K562 (cell line): ENCODE results near the gene GLRA1. TPM values are rescaled to one million over a fixed set of nuclear protein-coding genes. Genes with fewer than 3 reads are reported as not detected.

ENCODE experiments used
- ATAC-seq: fragments of 200-7000 bp; cut with Tn5 transposase; 3 replicates; pipeline ENCODE4 v1.9.1; 2020; ENCODE audit warnings: moderate library complexity
- BruUV-seq: library from RNA; stranded (reverse); fragments of 400-500 nt; replicated peaks from 2 replicates; lab custom pipeline; 2021; lab: Mats Ljungman, UMichigan
- CTCF ChIA-PET: fragments of 300-600 bp; formaldehyde crosslinking; extraction: SDS; loops from one replicate; lab custom pipeline; 2021; ENCODE audit warnings: low intra/inter-chr PET ratio; lab: Yijun Ruan, JAX
- POLR2A ChIA-PET: fragments of 300-600, 350-650 bp; sonication (Branson Sonifier 250); formaldehyde crosslinking; extraction: SDS; loops from one replicate; lab custom pipeline; 2021; ENCODE audit warnings: antibody characterized with exemption, inconsistent platforms; lab: Yijun Ruan, JAX
- DNase-seq, 4 experiments: peaks; one replicate each; pipeline versions ENCODE4 v3.0.0 to v3.0.0-alpha.2; 2011 to 2018; ENCODE audit warnings: low spot score in 3 of 4, mixed read lengths in 3 of 4; ENCODE audit errors: extremely low read depth in 1 of 4
- FAIRE-seq: peaks from 2 replicates; lab custom pipeline; 2011; peaks lifted over from hg19 to GRCh38; lab: Jason Lieb, UNC
- H2AFZ ChIP-seq: 2 replicates; pipeline ENCODE4 v1.6.0; 2011; ENCODE audit warnings: low read depth, low read length, control low read depth, inconsistent platforms
- H3K27ac ChIP-seq: fragments of 200-600 bp; 3 replicates; pipeline ENCODE4 v1.8.0; 2011; ENCODE audit warnings: low read depth, mild to moderate bottlenecking, control low read depth, inconsistent platforms, low read length, moderate library complexity, mixed read lengths; ENCODE audit errors: extremely low read depth
- H3K27me3 ChIP-seq, 2 experiments: fragments of 300-600 bp in 1 of 2; 2 replicates in 1 of 2; 3 replicates in 1 of 2; pipeline versions ENCODE4 v1.6.0 to v1.8.0; 2011; ENCODE audit warnings: inconsistent platforms in 2 of 2, low read length in 2 of 2, mild to moderate bottlenecking in 1 of 2, mixed read lengths in 1 of 2, moderate library complexity in 1 of 2; ENCODE audit not compliant: control insufficient read depth in 2 of 2, insufficient read depth in 2 of 2
- H3K36me3 ChIP-seq: fragments of 300-600 bp; 3 replicates; pipeline ENCODE4 v1.8.0; 2011; ENCODE audit warnings: mild to moderate bottlenecking, low read length, inconsistent platforms; ENCODE audit not compliant: control insufficient read depth, insufficient read depth
- H3K4me1 ChIP-seq, 2 experiments: fragments of 200-600 bp in 1 of 2; replicated peaks in 1 of 2; 2 replicates in 1 of 2; 3 replicates in 1 of 2; pipeline versions ENCODE4 v1.5.1 to v1.8.0; 2011; ENCODE audit warnings: inconsistent platforms in 2 of 2, low read length in 2 of 2, mild to moderate bottlenecking in 1 of 2, mixed read lengths in 1 of 2, moderate library complexity in 1 of 2; ENCODE audit not compliant: control insufficient read depth in 2 of 2, insufficient read depth in 2 of 2
- H3K4me2 ChIP-seq: 2 replicates; pipeline ENCODE4 v1.6.1; 2011; ENCODE audit warnings: low read length, control low read depth, inconsistent platforms, mixed read lengths; ENCODE audit not compliant: insufficient read depth
- H3K4me3 ChIP-seq: fragments of 200-600 bp; sonication (generic), shearing (Covaris generic); 2 replicates; pipeline ENCODE4 v1.5.1; 2016; ENCODE audit warnings: control low read depth, inconsistent platforms
- H3K79me2 ChIP-seq: fragments of 200-600 bp; 3 replicates; pipeline ENCODE4 v1.8.0; 2011; ENCODE audit warnings: low read length, inconsistent platforms; ENCODE audit not compliant: control insufficient read depth, insufficient read depth
- H3K9ac ChIP-seq, 2 experiments: 2 replicates each; pipeline versions ENCODE4 v1.6.0 to v1.6.1; 2011; ENCODE audit warnings: low read depth in 2 of 2, low read length in 2 of 2, control low read depth in 1 of 2, inconsistent platforms in 1 of 2, mild to moderate bottlenecking in 1 of 2, mixed read lengths in 1 of 2; ENCODE audit not compliant: insufficient read depth in 1 of 2
- H3K9me1 ChIP-seq: one replicate; pipeline ENCODE4 v1.6.0; 2011; ENCODE audit warnings: inconsistent platforms, mild to moderate bottlenecking, low read length, moderate library complexity; ENCODE audit not compliant: control insufficient read depth, insufficient read depth
- H3K9me3 ChIP-seq: replicated peaks from 2 replicates; pipeline ENCODE4 v1.5.1; 2011; ENCODE audit warnings: low read depth, low read length, inconsistent platforms; ENCODE audit not compliant: control insufficient read depth, insufficient read depth
- H4K20me1 ChIP-seq: replicated peaks from 2 replicates; pipeline ENCODE4 v1.6.1; 2011; ENCODE audit warnings: low read length, inconsistent platforms, mixed read lengths; ENCODE audit not compliant: control insufficient read depth, insufficient read depth
- CBX2 ChIP-seq: fragments of 200-600 bp; sonication (generic); IDR thresholded peaks from one replicate; pipeline ENCODE4 v1.6.1; 2012; ENCODE audit warnings: mild to moderate bottlenecking, low read length, inconsistent platforms; ENCODE audit not compliant: insufficient read depth, poor library complexity, severe bottlenecking
- DDX20 ChIP-seq: fragments of 450-650 bp; IDR thresholded peaks from 2 replicates; pipeline ENCODE4 v1.6.1; 2016; ENCODE audit warnings: missing genetic modification characterization, low read depth, mild to moderate bottlenecking, missing compliant biosample characterization, moderate library complexity
- IRF1 ChIP-seq: sonication (generic); formaldehyde crosslinking; IDR thresholded peaks from 2 replicates; pipeline ENCODE4 v1.8.0; 2022; ENCODE audit warnings: missing genetic modification reagents, mild to moderate bottlenecking, borderline replicate concordance
- MBD2 ChIP-seq: sonication (generic); IDR thresholded peaks from 2 replicates; pipeline ENCODE4 v1.6.1; 2016; ENCODE audit warnings: low read depth, borderline replicate concordance
- PRPF4 ChIP-seq: fragments of 200-400 bp; formaldehyde crosslinking; IDR thresholded peaks from one replicate; pipeline ENCODE4 v1.6.1; 2017; ENCODE audit warnings: low read length, low read depth, mild to moderate bottlenecking; ENCODE audit not compliant: insufficient read depth, poor library complexity, severe bottlenecking
- TSC22D4 ChIP-seq: fragments of 450-650 bp; IDR thresholded peaks from 2 replicates; pipeline ENCODE4 v1.6.1; 2016; ENCODE audit warnings: missing genetic modification characterization, missing biosample characterization, control low read depth
- ZNF717 ChIP-seq: fragments of 250-450 bp; sonication (Bioruptor Pico); IDR thresholded peaks from 2 replicates; pipeline ENCODE4 v1.5.0; 2021
- WGBS: fragments of 100-300 bp; shearing (Covaris generic); methylation state at CpG from one replicate; pipeline ENCODE4 v1.1.6; 2016; ENCODE audit warnings: low coverage, mixed read lengths; ENCODE audit not compliant: insufficient coverage; ENCODE audit errors: missing lambda C conversion rate; 5-methylcytosine and 5-hydroxymethylcytosine counted together
- in situ Hi-C: fragments of 300-500 bp; cut with MboI; formaldehyde crosslinking; loops from 4 replicates; pipeline ENCODE4 v1.15.0; 2018; ENCODE audit warnings: inconsistent platforms, mixed read lengths
- intact Hi-C: fragments of 100-400 bp; cut with micrococcal nuclease; formaldehyde crosslinking; loops from 2 replicates; pipeline ENCODE4 v1.14.2; 2022
- polyA plus RNA-seq, 8 experiments: library from polyadenylated mRNA; depleted of rRNA in 4 of 8; stranded (reverse) in 5 of 8; unstranded in 3 of 8; fragments of >200 nt; fragmentation: Nextera tagmentation in 2 of 8; fragmentation: Illumina TruSeq in 1 of 8; extraction: Ambion mirVana in 2 of 8; extraction: Trizol in 1 of 8; gene quantifications; 2 replicates each; pipeline versions ENCODE4 v1.2.1 to v1.2.3, GENCODE V29; 2011 to 2014; ENCODE audit warnings: inconsistent platforms in 1 of 8, missing spikeins in 1 of 8
- total RNA-seq, 7 experiments: library from RNA; depleted of rRNA in 6 of 7; stranded (reverse); fragments of >200 nt in 6 of 7; fragmentation: Illumina TruSeq in 2 of 7; extraction: Trizol in 2 of 7; gene quantifications; 2 replicates each; pipeline versions ENCODE4 v1.2.1 to v1.2.3, GENCODE V29; 2011 to 2021; ENCODE audit warnings: low replicate concordance in 1 of 7

Gene GLRA1
- total and polyA plus RNA-seq, 9 of the 15 experiments (the other 6 are each of a cell fraction or from before 2014, with no cell fraction given): not detected

DNA sequence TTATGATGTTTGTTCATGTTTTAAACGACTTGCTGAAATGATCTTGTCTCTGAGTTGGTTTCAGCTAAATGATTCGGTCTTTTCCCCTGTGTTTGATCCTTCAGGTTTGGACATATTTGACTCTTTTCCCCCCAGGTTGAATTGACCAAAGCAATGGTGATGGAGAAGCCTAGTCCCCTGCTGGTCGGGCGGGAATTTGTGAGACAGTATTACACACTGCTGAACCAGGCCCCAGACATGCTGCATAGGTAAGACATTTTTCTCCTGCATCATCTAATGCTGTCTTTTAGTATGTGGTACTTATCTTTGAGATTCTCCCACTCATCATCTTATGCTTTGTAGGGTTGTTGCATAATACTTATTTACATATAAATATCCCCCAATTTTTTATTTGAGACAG lies 138.2 kb downstream of the GLRA1 start:
- FAIRE-seq: peak; percentile 71
- no peak overlapping the region for H3K9ac ChIP-seq
- no peaks in the 10 kb centered on the region for H3K9me3 ChIP-seq
- no peak for TF ChIP-seq ZNF717 (CRISPR knock-in tag)
- TF ChIP-seq PRPF4: no peak
- no peak for TF ChIP-seq IRF1 (CRISPR knock-in tag)
- no peak for TF ChIP-seq MBD2
- no peak for TF ChIP-seq TSC22D4 (tag)
- TF ChIP-seq CBX2: no peak
- no peak for TF ChIP-seq DDX20 (tag)
- TF ChIP-seq, all 486 proteins: peak for 0
- CTCF ChIA-PET: no interaction called here
- Histone ChIP-seq H3K9me1 (no peaks in the 10 kb centered on the region), H3K36me3 (peaks cover 80% of the 10 kb centered on the region), H3K4me1 (peaks cover 3 to 8% of the 10 kb centered on the region in 2 experiments; a peak in 2 of 5 replicates), H3K4me2 (no peak overlapping the region), H4K20me1 (peaks cover 15% of the 10 kb centered on the region; the same call in 1 of the 2 replicates), H3K27me3 (no peaks in the 10 kb centered on the region), H3K4me3 (no peak overlapping the region), H2AFZ (no peak overlapping the region), H3K79me2 (peaks cover 97% of the 10 kb centered on the region), H3K27ac (no peak overlapping the region)
- 73% methylated on average over 4 of the region's 4 CpGs for WGBS
- in situ Hi-C loops (no loop called here), intact Hi-C loops (no loop called here)
- no TSS peak for BruUV-seq
- no peak for DNase-seq
- ATAC-seq: peak; percentile 58
- POLR2A ChIA-PET: interaction anchor here (1.5 kb wide), 2 partner anchors 9 to 14 kb away, joined by 4 read pairs; partner anchors contain the start of gene G3BP1
